AG04449 (cell line): ENCODE measurements around the gene OBSL1.

Experiments used
- CTCF ChIA-PET: fragments of 350-600 bp; formaldehyde crosslinking; extraction: SDS; loops from one replicate; lab custom pipeline; 2021; ENCODE audit warnings: antibody characterized with exemption; lab: Yijun Ruan, JAX
- POLR2A ChIA-PET: fragments of 400-600, 350-600 bp; formaldehyde crosslinking; extraction: SDS; loops from one replicate; lab custom pipeline; 2020; ENCODE audit warnings: antibody characterized with exemption, inconsistent platforms; lab: Yijun Ruan, JAX
- DNase-seq: peaks from one replicate; pipeline ENCODE4 v3.0.0-alpha.2; 2010; ENCODE audit warnings: low read depth, low spot score
- H3K4me3 ChIP-seq: 2 replicates; pipeline ENCODE4 v1.5.1; 2011; ENCODE audit warnings: low read depth, mild to moderate bottlenecking, control low read depth, low read length
- CTCF ChIP-seq: IDR thresholded peaks from one replicate; pipeline ENCODE4 v1.5.1; 2011; ENCODE audit warnings: mild to moderate bottlenecking, moderate library complexity, low read length, control low read depth, inconsistent platforms; ENCODE audit not compliant: insufficient read depth; ENCODE audit errors: missing control alignments

The OBSL1 gene

GRCh38 chr2:219615036-219615435, 43.7 kb upstream of the OBSL1 start:
- no peak for DNase-seq
- ChIA-PET POLR2A (no interaction called here), CTCF (interaction anchor here (0.8 to 2.2 kb wide), 6 partner anchors 26 to 85 kb away, joined by 3 to 7 read pairs (median 3); no protein-coding TSS in a partner anchor)
- H3K4me3 ChIP-seq: no peak overlapping the region
- no peak for TF ChIP-seq CTCF

DNA sequence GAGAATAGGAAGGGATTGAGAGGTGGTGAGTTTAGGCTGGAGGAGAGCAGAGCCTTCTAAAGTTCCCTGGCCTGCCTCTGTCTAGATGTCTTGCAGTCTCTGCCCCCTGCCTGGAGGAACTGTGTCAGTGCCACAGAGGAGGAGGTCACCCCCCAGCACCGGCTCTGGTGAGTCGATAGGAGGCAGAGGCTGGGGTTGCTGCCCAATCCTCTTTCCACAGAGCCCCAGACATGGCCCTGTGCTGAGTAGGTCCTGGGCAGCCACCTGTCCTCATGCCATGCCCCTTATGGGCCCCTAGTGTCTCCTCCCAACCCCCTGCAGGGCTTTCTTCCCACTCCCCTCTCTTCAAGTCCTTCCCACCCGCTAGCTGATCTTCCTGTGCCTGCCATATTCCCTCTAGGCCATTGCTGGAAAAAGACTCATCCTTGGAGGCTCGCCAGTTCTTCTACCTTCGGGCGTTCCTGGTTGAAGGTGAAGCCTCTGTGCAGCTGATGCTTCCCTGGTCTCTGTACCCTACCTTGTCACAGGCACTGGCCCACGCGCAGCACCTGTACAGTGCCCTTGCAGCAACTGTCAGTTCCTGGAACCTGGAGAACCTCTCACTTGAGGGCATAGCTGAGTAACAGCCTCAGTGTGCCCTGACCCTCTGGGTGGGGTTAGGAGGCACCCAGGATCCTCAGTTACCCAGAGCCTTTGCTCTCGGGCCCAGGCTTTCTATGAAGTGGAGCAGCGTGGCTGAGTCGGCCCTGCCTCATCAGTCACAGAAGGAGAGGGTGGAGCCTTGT, 42.9 kb upstream of the OBSL1 start:
- POLR2A ChIA-PET: no interaction called here
- DNase-seq: no peak
- no peak overlapping the region for H3K4me3 ChIP-seq
- CTCF ChIA-PET: interaction anchor here (0.8 to 2.2 kb wide), 4 partner anchors 27 to 84 kb away, joined by 3 to 7 read pairs (median 4); no protein-coding TSS in a partner anchor
- no peak for TF ChIP-seq CTCF

DNA sequence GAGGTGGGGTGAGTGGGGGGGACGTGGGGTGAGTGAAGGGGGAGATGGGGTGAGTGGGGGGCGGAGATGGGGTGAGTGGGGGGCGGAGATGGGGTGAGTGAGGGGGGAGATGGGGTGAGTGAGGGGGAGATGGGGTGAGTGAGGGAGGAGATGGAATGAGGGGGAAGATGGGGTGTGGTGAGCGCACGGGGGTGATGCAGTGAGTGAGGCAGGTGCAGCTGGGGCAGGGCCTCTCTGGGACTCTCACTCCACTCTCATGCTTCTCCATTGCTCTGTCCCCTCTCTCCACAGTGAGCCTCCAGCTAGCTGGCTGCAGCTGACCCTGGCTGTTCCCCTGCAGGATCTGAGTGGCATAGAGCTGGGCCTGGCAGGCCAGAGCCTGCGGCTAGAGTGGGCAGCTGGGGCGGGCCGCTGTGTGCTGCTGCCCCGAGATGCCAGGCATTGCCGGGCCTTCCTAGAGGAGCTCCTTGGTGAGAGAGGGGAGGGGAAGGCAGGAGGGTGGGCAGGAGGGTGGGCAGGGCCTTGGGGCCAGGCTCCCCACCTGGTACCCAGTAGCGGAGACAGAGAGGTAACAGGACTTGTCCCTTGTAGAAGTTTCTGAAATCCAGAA, 42.2 kb upstream of the OBSL1 start:
- ChIA-PET CTCF (interaction anchor here (1.6 kb wide), 1 partner anchor 29 kb away, joined by 4 read pairs; no protein-coding TSS in a partner anchor), POLR2A (no interaction called here)
- no peak overlapping the region for H3K4me3 ChIP-seq
- no peak for DNase-seq
- no peak for TF ChIP-seq CTCF

GRCh38 chr2:219612577-219613286, 41.4 kb upstream of the OBSL1 start:
- DNase-seq: no peak
- no peak for TF ChIP-seq CTCF
- POLR2A ChIA-PET: no interaction called here
- CTCF ChIA-PET: interaction anchor here (1.0 to 1.6 kb wide), 2 partner anchors 30 to 53 kb away, joined by 4 to 5 read pairs; no protein-coding TSS in a partner anchor
- no peak overlapping the region for H3K4me3 ChIP-seq

DNA sequence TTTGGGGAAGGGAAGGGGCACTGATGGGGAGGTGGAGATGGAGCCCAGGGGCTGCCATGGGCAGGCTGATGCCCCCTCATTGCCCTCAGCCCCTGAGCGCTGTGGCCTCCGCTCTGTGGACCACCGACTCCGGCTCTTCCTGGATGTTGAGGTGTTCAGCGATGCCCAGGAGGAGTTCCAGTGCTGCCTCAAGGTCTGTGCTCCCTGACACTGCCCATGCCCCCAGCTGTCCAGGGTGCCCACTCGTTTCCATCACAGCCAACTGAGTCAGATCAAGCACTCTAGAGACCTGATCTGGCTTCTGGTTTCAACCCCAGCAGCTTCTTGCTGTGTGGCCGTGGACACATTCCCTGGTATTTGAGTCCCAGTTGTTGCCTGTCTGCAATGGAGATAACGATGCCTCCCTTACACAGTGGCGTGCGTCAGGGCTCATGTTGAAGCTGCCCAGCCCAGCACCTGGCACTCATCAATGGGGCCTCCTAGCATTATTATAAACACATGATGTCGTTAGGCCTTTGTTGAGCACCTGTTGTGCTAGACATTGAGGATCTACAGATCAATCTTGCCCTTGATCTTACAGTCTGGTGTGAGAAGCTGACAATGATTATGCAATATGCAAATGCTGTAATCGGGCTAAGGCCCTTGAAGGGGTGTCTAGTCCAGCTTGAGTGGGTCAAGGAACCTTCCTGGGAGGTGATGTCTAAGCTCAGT, 40.7 kb upstream of the OBSL1 start:
- H3K4me3 ChIP-seq: no peak overlapping the region
- ChIA-PET POLR2A (no interaction called here), CTCF (interaction anchor here (1.0 to 1.6 kb wide), 2 partner anchors 30 to 52 kb away, joined by 4 to 5 read pairs; no protein-coding TSS in a partner anchor)
- TF ChIP-seq CTCF: no peak
- DNase-seq: no peak
